GM12865 (cell line): ENCODE results near the gene HS3ST2.

Experiments used
- DNase-seq: peaks from one replicate; pipeline ENCODE4 v3.0.0; 2010; ENCODE audit warnings: low read depth
- H3K4me3 ChIP-seq: 2 replicates; pipeline ENCODE4 v1.5.1; 2011; ENCODE audit warnings: mild to moderate bottlenecking, low read depth, low read length, control low read depth
- TF ChIP-seq, protein P1 (sequence below): IDR thresholded peaks from 2 replicates; pipeline ENCODE4 v1.5.1; 2011; ENCODE audit warnings: low read length, control low read depth, low read depth, inconsistent platforms; ENCODE audit not compliant: insufficient read depth; ENCODE audit errors: missing control alignments

HS3ST2 gene

GRCh38 chr16:22813948-22814710 lies at the start of gene HS3ST2:
Gene HS3ST2 (plus strand): TSS chr16:22814162. CDS start chr16:22814611, 449 bp downstream.
- H3K4me3 ChIP-seq = no peak within 1 kb of the TSS
- TF ChIP-seq, protein P1, sequence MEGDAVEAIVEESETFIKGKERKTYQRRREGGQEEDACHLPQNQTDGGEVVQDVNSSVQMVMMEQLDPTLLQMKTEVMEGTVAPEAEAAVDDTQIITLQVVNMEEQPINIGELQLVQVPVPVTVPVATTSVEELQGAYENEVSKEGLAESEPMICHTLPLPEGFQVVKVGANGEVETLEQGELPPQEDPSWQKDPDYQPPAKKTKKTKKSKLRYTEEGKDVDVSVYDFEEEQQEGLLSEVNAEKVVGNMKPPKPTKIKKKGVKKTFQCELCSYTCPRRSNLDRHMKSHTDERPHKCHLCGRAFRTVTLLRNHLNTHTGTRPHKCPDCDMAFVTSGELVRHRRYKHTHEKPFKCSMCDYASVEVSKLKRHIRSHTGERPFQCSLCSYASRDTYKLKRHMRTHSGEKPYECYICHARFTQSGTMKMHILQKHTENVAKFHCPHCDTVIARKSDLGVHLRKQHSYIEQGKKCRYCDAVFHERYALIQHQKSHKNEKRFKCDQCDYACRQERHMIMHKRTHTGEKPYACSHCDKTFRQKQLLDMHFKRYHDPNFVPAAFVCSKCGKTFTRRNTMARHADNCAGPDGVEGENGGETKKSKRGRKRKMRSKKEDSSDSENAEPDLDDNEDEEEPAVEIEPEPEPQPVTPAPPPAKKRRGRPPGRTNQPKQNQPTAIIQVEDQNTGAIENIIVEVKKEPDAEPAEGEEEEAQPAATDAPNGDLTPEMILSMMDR = no peak
- no peak for DNase-seq

DNA sequence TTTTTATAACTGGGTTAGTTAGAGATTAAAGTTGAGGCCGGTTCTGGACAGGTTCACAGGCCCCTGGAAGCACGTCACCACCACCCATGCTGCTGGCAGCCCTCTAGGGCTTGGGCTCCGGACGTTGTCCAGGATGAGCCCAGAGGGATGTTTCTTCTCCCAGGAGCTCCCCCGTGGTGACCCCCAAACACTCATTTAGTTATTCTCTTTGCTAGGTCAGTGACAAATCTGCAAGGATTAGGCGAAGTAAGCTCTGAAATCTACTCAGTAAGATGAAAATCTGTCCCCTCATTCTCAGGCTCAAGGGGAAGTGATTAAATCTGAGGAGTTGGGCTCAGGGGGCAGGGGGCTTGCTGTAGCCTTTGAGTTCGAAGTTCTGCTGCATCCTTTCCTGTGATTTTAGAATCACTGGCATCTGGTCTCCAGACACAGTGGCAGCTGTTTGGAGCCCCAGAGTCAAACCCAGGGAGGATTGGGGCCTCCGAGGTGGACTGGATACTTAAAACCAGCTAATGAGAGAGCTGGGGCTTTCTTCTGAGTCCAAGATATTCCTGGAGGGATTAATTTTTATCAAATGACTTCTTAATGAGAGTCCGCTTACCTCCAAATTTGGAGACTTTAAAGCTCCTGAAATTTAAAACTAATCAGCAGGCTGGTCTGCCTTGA lies 49.2 kb upstream of the HS3ST2 start:
- TF ChIP-seq, protein P1 = no peak
- DNase-seq = no peak
- no peak overlapping the region for H3K4me3 ChIP-seq

- TF ChIP-seq, protein P1 = no peak
- no peak overlapping the region for H3K4me3 ChIP-seq
- no peak for DNase-seq
Observed at GRCh38 chr16:22765479-22765878, 48.5 kb upstream of the HS3ST2 start.

- TF ChIP-seq, protein P1 = no peak
- no peak for DNase-seq
- H3K4me3 ChIP-seq = no peak overlapping the region
Observed at GRCh38 chr16:22770866-22771265, 43.1 kb upstream of the HS3ST2 start.

- TF ChIP-seq, protein P1 = no peak
- H3K4me3 ChIP-seq = no peak overlapping the region
- no peak for DNase-seq
Observed at GRCh38 chr16:22771551-22771950, 42.4 kb upstream of the HS3ST2 start.

DNA sequence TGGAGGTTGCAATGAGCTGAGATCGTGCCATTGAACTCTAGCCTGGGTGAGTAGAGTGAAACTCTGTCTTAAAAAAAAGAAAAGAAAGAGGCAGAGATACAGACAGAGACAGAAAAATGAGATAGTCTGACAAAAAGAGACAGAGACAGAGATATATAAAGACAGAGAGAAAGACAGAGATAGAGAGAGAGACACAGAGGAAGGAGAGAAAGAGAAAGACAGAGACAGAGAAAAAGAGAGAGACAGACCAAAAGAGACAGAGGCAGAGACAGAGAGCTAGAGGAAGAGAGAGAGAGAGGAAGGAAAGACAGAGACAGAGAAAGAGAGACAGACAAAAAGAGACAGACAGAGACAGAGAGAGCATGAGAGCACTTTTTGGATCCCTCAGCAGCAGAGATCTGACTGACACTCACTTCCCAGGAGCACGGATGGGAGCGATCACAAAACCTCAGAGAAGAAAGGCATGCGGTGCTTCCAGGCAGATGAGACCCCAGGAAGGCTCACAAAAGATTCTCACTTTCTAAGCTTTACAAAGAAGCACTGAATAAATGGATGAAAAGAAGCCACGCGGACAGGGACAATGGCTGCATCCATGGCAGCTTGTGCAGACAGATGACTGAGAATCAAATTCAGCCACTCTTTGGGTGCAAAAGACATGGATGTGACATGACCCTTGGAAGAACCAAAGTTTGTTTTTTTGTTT lies 38.6 kb upstream of the HS3ST2 start:
- no peak overlapping the region for H3K4me3 ChIP-seq
- TF ChIP-seq, protein P1 = no peak
- no peak for DNase-seq
